ENCODE measurements around the gene LACTB.

- no peak for TF ChIP-seq TAF1 (IDR thresholded peaks at IDR 0.05; ENCODE audit: borderline replicate concordance, insufficient read depth, low read length)
- TF ChIP-seq POLR2AphosphoS5 (IDR thresholded peaks at IDR 0.05; ENCODE audit: low read depth, low read length) = no peak
- TF ChIP-seq SIN3A (IDR thresholded peaks at IDR 0.05; ENCODE audit: borderline replicate concordance, insufficient read depth, low read length) = no peak
- no peak for TF ChIP-seq REST (IDR thresholded peaks at IDR 0.05; ENCODE audit: insufficient read depth in 1 of 2, low read depth in 2 of 2, low read length in 2 of 2)
- TF ChIP-seq FOXP2 (optimal IDR thresholded peaks at IDR 0.05; ENCODE audit: borderline replicate concordance, extremely low read depth, extremely low read length, insufficient read depth) = no peak
These were observed 2.8 kb upstream of the LACTB start for GRCh38 chr15:63118854-63119253.
